Thoracic aorta (tissue), 2 donors: ENCODE data around the gene SERPINH1. TPM values are rescaled to one million over a fixed set of nuclear protein-coding genes. Genes with fewer than 3 reads are reported as not detected.
A peak's percentile ranks its signal among the peaks of the same experiment; 100 is the strongest.

Experiments used
- ATAC-seq: fragments of 150-250 bp; one replicate; pipeline ENCODE4 v1.8.0; 2017; ENCODE audit warnings: low read depth; ENCODE audit not compliant: insufficient number of reproducible peaks, low FRiP score
- DNase-seq: peaks from one replicate; pipeline ENCODE4 v3.0.0-alpha.2; 2020; ENCODE audit warnings: low spot score
- H3K27ac ChIP-seq, 2 donors: fragments of 200-600 bp; sonication (generic); 1 replicate in 1 of 2; 2 replicates in 1 of 2; pipeline ENCODE4 v1.5.1; 2016; ENCODE audit warnings: mild to moderate bottlenecking in 2 of 2, moderate library complexity in 2 of 2
- H3K27me3 ChIP-seq: fragments of 200-600 bp; sonication (generic); replicated peaks from 2 replicates; pipeline ENCODE4 v1.6.0; 2016; ENCODE audit warnings: mild to moderate bottlenecking; ENCODE audit not compliant: insufficient read depth
- H3K36me3 ChIP-seq: fragments of 200-600 bp; sonication (generic); one replicate; pipeline ENCODE4 v1.5.1; 2016
- H3K4me1 ChIP-seq, 2 donors: fragments of 200-600 bp; sonication (generic); 1 replicate in 1 of 2; 2 replicates in 1 of 2; pipeline versions ENCODE4 v1.5.1 to v1.6.0; 2016; ENCODE audit warnings: low read depth in 2 of 2, mild to moderate bottlenecking in 1 of 2; ENCODE audit not compliant: control insufficient read depth in 1 of 2
- H3K4me3 ChIP-seq: fragments of 200-600 bp; sonication (generic); 2 replicates; pipeline ENCODE4 v1.5.1; 2016; ENCODE audit warnings: mild to moderate bottlenecking
- H3K9me3 ChIP-seq: fragments of 200-600 bp; sonication (generic); 2 replicates; pipeline ENCODE4 v1.5.1; 2016
- CTCF ChIP-seq: fragments of 200-600 bp; sonication (generic); IDR thresholded peaks from one replicate; pipeline ENCODE4 v1.5.1; 2019; ENCODE audit warnings: antibody characterized with exemption
- total RNA-seq, 2 donors: library from RNA; depleted of rRNA; stranded (reverse); fragments of >200 nt; gene quantifications; one replicate each; pipeline versions ENCODE4 v1.1.0 to v1.2.3, GENCODE V29; 2016

SERPINH1 gene
- 100 to 1,000 TPM; 367 to 480 TPM for total RNA-seq

GRCh38 chr11:75562048-75562835 is at the start of gene SERPINH1:
Gene SERPINH1, plus strand, starts transcription at chr11:75562253. Its CDS starts 4,097 bp downstream, at chr11:75566350.
- no peak for TF ChIP-seq CTCF
- H3K4me1 ChIP-seq = peaks cover 50 to 84% of the 10 kb centered on the region in 2 donors
- peak; percentile 52 for DNase-seq
- ATAC-seq = peak; percentile 45
- H3K9me3 ChIP-seq = no peaks in the 10 kb centered on the region
- H3K27me3 ChIP-seq = no peaks in the 10 kb centered on the region
- H3K27ac ChIP-seq = peak within 1 kb of the TSS; percentile 100
- H3K36me3 ChIP-seq = peaks cover 7% of the 10 kb centered on the region
- H3K4me3 ChIP-seq = peak within 1 kb of the TSS; percentile 89

- Histone ChIP-seq H3K4me3 (no peak overlapping the region), H3K9me3 (no peaks in the 10 kb centered on the region), H3K4me1 (peaks cover 0 to 16% of the 10 kb centered on the region in 2 donors), H3K27ac (no peak overlapping the region), H3K36me3 (no peaks in the 10 kb centered on the region), H3K27me3 (no peaks in the 10 kb centered on the region)
- TF ChIP-seq CTCF = no peak
- no peak for DNase-seq
- ATAC-seq = peak; percentile 34
These were observed 48.8 kb upstream of the SERPINH1 start for GRCh38 chr11:75513250-75513649.

- Histone ChIP-seq H3K36me3 (no peaks in the 10 kb centered on the region), H3K27ac (no peak overlapping the region), H3K4me1 (peaks cover 0 to 16% of the 10 kb centered on the region in 2 donors), H3K4me3 (no peak overlapping the region), H3K9me3 (no peaks in the 10 kb centered on the region), H3K27me3 (no peaks in the 10 kb centered on the region)
- DNase-seq (no peak), ATAC-seq (no peak)
- no peak for TF ChIP-seq CTCF
These were observed 47.5 kb upstream of the SERPINH1 start for GRCh38 chr11:75514596-75514995.

GRCh38 chr11:75516140-75516539 is 45.9 kb upstream of the SERPINH1 start:
- Histone ChIP-seq H3K27me3 (no peaks in the 10 kb centered on the region), H3K4me1 (peaks cover 2 to 24% of the 10 kb centered on the region in 2 donors), H3K27ac (no peak overlapping the region), H3K4me3 (no peak overlapping the region), H3K9me3 (no peaks in the 10 kb centered on the region), H3K36me3 (no peaks in the 10 kb centered on the region)
- ATAC-seq (no peak), DNase-seq (no peak)
- no peak for TF ChIP-seq CTCF

- DNase-seq = no peak
- Histone ChIP-seq H3K27ac (no peak overlapping the region), H3K27me3 (no peaks in the 10 kb centered on the region), H3K4me1 (peaks cover 3 to 25% of the 10 kb centered on the region in 2 donors), H3K36me3 (no peaks in the 10 kb centered on the region), H3K4me3 (no peak overlapping the region), H3K9me3 (no peaks in the 10 kb centered on the region)
- no peak for ATAC-seq
- TF ChIP-seq CTCF = no peak
These were observed 45.2 kb upstream of the SERPINH1 start for GRCh38 chr11:75516886-75517285.
